Stimulated activated naive CD4-positive, alpha-beta T cell treated with Interleukin-2 at 50 U/mL for 16 hours (primary cell): ENCODE data around the gene RECQL5.

Experiments
- DNase-seq: peaks from one replicate; lab custom pipeline; 2025; lab: John Stamatoyannopoulos, UW

Gene RECQL5

GRCh38 chr17:75633486-75634375 is 33.2 kb downstream of the RECQL5 start:
- peak; percentile 27 for DNase-seq

- DNase-seq: peak; percentile 71
Measured at GRCh38 chr17:75632863-75633485, 34.0 kb downstream of the RECQL5 start, which contains the start of gene SMIM5. Gene SMIM5 (plus strand): TSS chr17:75633434. CDS start chr17:75640202, 6,768 bp downstream.

DNA sequence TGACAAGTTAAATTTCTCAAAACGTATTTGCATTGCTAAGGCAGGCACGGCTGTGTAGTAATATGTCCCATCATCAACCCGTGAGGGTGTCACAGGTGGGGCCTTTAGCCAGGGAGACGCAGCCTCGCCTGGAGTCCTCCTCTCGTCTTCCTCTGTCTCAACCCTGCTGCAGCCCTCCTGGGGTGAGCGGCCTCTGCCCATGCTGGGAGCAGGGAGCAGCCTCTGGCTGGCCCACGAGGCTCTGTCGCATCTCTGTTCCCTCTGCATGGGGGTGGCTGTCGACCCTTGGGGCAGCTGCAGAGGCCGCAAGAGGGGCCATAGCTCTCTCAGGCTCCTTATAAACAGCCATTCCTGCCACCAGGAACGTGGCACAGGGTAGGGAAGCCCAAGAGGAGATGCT is 34.5 kb downstream of the RECQL5 start:
- no peak for DNase-seq

DNA sequence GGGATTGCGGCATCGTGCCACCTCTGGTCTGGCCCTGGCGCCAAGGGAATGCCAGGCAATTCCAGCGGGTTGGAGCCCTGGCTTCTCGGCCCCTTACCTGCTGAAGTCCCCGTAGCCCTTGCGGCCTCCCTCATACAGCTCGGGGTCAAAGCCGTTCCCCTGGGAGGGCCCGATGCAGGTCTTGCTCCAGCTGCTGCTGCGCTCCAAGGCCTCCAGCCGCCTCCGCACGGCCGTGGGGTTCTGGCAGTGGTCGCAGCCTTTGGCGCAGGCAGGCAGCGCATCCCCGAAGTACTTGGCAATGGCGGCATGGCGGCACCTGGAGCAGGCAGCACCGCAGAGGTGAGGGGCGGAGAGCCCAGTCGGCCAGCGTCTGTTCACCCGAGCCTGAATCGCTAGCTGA is 35.6 kb downstream of the RECQL5 start:
- DNase-seq: no peak

GRCh38 chr17:75630071-75630917 is 36.7 kb downstream of the RECQL5 start:
- DNase-seq: no peak

DNA sequence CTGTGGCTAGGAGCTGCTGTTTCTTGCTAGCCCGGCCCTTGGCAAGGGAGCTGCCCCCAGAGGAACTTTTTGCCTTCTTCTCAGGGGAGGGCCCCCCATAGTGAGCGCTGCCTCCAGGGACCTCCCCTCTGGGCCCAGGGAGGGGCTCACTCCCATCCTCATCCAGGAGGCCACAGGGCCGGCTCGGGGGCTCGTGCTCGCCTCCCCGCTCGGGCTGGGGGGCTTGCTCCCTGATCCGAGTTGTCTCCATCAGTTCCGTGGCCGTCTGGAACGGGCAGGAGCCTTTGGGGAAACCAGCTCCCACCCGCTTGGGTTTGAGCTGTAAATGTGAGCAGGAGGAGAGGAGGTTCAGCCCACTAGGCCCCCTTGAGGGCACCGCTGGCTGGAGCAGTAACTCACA is 37.8 kb downstream of the RECQL5 start:
- DNase-seq: no peak

GRCh38 chr17:75628425-75628824 is 38.5 kb downstream of the RECQL5 start:
- DNase-seq: no peak

GRCh38 chr17:75627094-75627493 is 39.9 kb downstream of the RECQL5 start:
- no peak for DNase-seq

GRCh38 chr17:75626496-75627038 is 40.4 kb downstream of the RECQL5 start:
- DNase-seq: no peak

DNA sequence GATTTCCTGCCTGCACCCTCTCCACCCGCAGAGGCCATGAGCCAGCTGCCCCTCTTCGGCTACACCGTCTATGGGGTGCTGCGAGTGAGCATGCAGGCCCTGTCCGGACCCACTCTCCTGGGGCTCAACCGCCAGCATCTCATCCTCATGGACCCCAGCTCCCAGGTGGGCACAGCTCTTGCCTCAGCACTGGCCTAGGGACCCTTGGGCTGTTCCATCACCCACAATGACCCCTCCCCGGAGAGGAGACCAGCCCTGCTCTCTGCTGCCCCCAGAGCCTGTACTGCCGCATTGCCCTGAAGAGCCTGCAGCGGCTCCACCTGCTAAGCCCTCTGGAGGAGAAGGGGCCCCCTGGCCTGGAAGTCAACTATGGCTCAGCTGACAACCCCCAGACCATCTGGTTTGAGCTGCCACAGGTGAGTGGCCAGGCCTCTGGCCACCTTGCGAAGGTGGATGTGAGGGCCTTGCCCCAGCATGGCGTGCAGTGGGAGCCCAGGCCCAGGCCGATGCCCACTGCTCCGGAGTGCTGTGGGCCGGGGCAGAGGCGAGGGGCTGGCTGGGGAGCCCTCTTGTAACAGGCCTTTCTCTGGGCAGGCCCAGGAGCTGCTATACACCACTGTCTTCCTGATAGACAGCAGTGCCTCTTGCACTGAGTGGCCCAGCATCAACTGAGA is 41.0 kb downstream of the RECQL5 start:
- no peak for DNase-seq

GRCh38 chr17:75624714-75625345 is 42.1 kb downstream of the RECQL5 start:
- no peak for DNase-seq

DNA sequence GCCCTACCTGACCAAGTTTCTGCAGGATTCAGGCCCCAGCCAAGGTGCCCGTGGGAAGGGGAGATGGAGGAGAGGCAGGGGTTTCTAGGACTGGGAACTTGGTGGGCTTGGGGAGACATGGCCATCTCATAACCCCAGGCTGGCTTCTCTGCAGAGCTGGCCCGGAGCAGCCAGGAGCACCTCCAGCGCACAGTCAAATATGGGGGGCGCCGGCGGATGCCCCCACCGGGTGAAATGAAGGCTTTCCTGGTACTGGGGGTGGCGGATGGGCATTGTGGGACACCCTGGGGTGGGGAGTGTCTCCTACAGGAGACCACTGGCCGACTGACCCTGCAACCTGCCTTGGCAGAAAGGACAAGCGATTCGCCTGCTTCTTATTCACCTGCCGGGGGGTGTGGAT is 42.9 kb downstream of the RECQL5 start:
- DNase-seq: no peak

GRCh38 chr17:75623386-75623785 is 43.6 kb downstream of the RECQL5 start:
- DNase-seq: no peak

GRCh38 chr17:75622771-75623273 is 44.1 kb downstream of the RECQL5 start:
- DNase-seq: no peak

- DNase-seq: no peak
Measured at GRCh38 chr17:75622076-75622475, 44.9 kb downstream of the RECQL5 start.

DNA sequence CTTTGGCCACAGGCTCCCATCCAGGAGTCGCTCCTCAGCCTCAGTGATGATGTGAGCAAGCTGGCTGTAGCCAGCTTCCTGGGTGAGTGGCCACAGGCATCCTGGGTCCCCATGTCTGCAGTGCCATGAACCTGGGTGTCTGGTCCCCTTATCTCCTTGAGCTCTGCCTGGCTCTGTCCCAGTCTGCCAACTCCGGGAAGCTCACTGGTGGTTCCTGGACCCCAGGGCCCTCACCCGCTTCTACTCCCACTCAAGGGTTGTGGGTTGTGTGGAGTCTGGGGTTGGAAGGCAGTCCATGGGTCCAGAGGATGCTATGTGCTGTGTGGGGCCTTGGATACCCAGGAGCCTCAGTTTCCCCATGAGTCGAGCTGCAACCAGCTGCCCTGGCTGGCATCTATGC is 45.5 kb downstream of the RECQL5 start:
- no peak for DNase-seq

- no peak for DNase-seq
Measured at GRCh38 chr17:75619506-75620431, 47.2 kb downstream of the RECQL5 start.

DNA sequence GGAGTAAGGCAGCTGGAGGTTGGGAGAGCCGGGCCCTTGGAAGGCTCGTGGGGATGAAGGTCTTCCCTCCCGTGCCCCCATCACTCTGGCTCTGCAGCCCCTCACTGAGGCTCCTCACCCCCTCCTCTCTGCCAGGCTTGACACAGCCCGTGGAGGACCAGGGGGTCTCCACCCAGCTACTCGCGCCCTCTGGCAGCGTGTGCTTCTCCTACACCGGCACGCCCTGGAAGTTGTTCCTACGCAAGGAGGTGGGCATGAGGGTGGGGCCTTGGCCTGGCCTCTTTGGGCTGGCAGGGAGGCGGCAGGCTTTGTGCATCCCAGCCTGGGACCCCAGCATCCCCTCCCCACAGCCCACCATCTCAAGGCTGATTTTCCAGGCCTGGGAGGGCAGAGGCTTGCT is 49.3 kb downstream of the RECQL5 start:
- DNase-seq: no peak

- no peak for DNase-seq
Measured at GRCh38 chr17:75617218-75617617, 49.7 kb downstream of the RECQL5 start.
